Prostate gland (tissue), 2 donors: ENCODE results near the gene PINLYP. TPM values are rescaled to one million over a fixed set of nuclear protein-coding genes. Genes with fewer than 3 reads are reported as not detected.
A peak's percentile ranks its signal among the peaks of the same experiment; 100 is the strongest.

Experiments used
- DNase-seq: peaks from one replicate; pipeline ENCODE4 v3.0.0-alpha.2; 2019; ENCODE audit warnings: low spot score
- H3K27ac ChIP-seq, 2 donors: fragments of 200-600 bp; sonication (generic); 2 replicates each; pipeline ENCODE4 v1.5.1; 2017 to 2019
- H3K27me3 ChIP-seq: fragments of 200-600 bp; sonication (generic); replicated peaks from 2 replicates; pipeline ENCODE4 v1.5.1; 2019; ENCODE audit not compliant: insufficient read depth
- H3K36me3 ChIP-seq, 2 donors: fragments of 200-600 bp; sonication (generic); 1 replicate in 1 of 2; 2 replicates in 1 of 2; pipeline versions ENCODE4 v1.5.1 to v1.8.1; 2017 to 2019
- H3K4me1 ChIP-seq: fragments of 200-600 bp; sonication (generic); replicated peaks from 2 replicates; pipeline ENCODE4 v1.5.1; 2019
- H3K4me3 ChIP-seq, 2 donors: fragments of 200-600 bp; sonication (generic); 2 replicates each; pipeline ENCODE4 v1.5.1; 2017 to 2019
- H3K9me3 ChIP-seq: fragments of 200-600 bp; sonication (generic); 2 replicates; pipeline ENCODE4 v1.5.1; 2017
- POLR2A ChIP-seq: fragments of 450-650 bp; IDR thresholded peaks from one replicate; pipeline ENCODE4 v1.6.1; 2016; ENCODE audit warnings: antibody characterized with exemption, mild to moderate bottlenecking
- POLR2AphosphoS5 ChIP-seq: sonication (generic); formaldehyde crosslinking; IDR thresholded peaks from one replicate; pipeline ENCODE4 v1.6.1; 2017; ENCODE audit warnings: antibody characterized with exemption
- WGBS: methylation state at CpG from one replicate; pipeline ENCODE4 v1.1.5; 2018; 5-methylcytosine and 5-hydroxymethylcytosine counted together
- intact Hi-C: fragments of 100-400 bp; cut with DNase I; formaldehyde crosslinking; loops from one replicate; pipeline ENCODE4 v1.14.2; 2022
- total RNA-seq, 2 donors: library from RNA; depleted of rRNA; stranded (reverse); fragments of >200 nt; gene quantifications; one replicate each; pipeline ENCODE4 v1.1.0, GENCODE V29; 2016
- TF ChIP-seq, protein P1 (sequence below), 4 experiments: fragments of 200-600 bp in 2 of 4; fragments of 450-650 bp in 2 of 4; sonication (generic) in 2 of 4; IDR thresholded peaks; 1 replicate in 3 of 4; 2 replicates in 1 of 4; pipeline ENCODE4 v1.5.1; 2016 to 2019; ENCODE audit warnings: antibody characterized with exemption in 4 of 4, mild to moderate bottlenecking in 2 of 4, moderate library complexity in 2 of 4

PINLYP gene
- total RNA-seq, 2 donors from 2014 or later, result 4.8 to 7.8 TPM

GRCh38 chr19:43534305-43534815 is 41.2 kb upstream of the PINLYP start:
- Histone ChIP-seq H3K36me3 (no peaks in the 10 kb centered on the region), H3K4me1 (peaks cover 2% of the 10 kb centered on the region), H3K27ac (peak overlapping the region; percentile 88 to 93), H3K4me3 (peak overlapping the region in 1 of 2 donors; percentile 51), H3K27me3 (no peaks in the 10 kb centered on the region), H3K9me3 (no peaks in the 10 kb centered on the region)
- 8% methylated on average over 17 of the region's 17 CpGs for WGBS
- intact Hi-C loops, result loop anchor here (2.0 to 10.0 kb wide), 2 partner anchors 60 to 220 kb away; partner anchors contain the start of gene SMG9
- TF ChIP-seq POLR2AphosphoS5 (no peak), POLR2A (no peak)
- TF ChIP-seq, protein P1, sequence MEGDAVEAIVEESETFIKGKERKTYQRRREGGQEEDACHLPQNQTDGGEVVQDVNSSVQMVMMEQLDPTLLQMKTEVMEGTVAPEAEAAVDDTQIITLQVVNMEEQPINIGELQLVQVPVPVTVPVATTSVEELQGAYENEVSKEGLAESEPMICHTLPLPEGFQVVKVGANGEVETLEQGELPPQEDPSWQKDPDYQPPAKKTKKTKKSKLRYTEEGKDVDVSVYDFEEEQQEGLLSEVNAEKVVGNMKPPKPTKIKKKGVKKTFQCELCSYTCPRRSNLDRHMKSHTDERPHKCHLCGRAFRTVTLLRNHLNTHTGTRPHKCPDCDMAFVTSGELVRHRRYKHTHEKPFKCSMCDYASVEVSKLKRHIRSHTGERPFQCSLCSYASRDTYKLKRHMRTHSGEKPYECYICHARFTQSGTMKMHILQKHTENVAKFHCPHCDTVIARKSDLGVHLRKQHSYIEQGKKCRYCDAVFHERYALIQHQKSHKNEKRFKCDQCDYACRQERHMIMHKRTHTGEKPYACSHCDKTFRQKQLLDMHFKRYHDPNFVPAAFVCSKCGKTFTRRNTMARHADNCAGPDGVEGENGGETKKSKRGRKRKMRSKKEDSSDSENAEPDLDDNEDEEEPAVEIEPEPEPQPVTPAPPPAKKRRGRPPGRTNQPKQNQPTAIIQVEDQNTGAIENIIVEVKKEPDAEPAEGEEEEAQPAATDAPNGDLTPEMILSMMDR (IDR thresholded peaks at IDR 0.05), result no peak
- no peak for DNase-seq

GRCh38 chr19:43534816-43535761 is 40.5 kb upstream of the PINLYP start:
- Histone ChIP-seq H3K36me3 (no peaks in the 10 kb centered on the region), H3K27ac (peak overlapping the region; percentile 88 to 93), H3K4me1 (peaks cover 2% of the 10 kb centered on the region), H3K4me3 (no peak overlapping the region), H3K9me3 (no peaks in the 10 kb centered on the region), H3K27me3 (no peaks in the 10 kb centered on the region)
- DNase-seq, result peak; percentile 43
- intact Hi-C loops, result loop anchor here (2.0 to 10.0 kb wide), 4 partner anchors 42 to 220 kb away; partner anchors contain the start of genes PINLYP, SMG9 and XRCC1
- TF ChIP-seq POLR2A (no peak), POLR2AphosphoS5 (peak; percentile 16)
- TF ChIP-seq, protein P1 (IDR thresholded peaks at IDR 0.05), result peak in 3 of 4 experiments; percentile 49 to 67 (median 64)
- WGBS, result 63% methylated on average over 62 of the region's 62 CpGs

DNA sequence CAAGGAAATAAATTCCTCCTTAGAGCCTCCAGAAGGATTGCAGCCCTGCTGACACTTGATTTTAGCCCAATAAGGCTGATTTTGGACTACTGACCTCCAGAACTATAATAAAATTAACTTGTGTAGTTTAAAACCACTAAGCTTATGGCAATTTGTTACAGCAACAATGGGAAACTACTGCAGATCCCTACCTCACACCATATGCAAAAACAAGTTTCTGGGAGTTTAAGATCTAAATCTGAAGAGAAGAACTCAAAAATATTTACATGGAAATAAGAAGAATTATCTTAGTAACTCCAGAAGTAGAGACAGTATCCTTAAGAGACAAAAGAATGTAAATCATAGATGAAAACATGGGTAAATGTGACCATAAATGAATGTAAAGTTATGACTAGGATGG is 36.7 kb upstream of the PINLYP start:
- Histone ChIP-seq H3K4me3 (no peak overlapping the region), H3K4me1 (no peaks in the 10 kb centered on the region), H3K9me3 (no peaks in the 10 kb centered on the region), H3K36me3 (peaks cover 5% of the 10 kb centered on the region in 2 donors), H3K27me3 (no peaks in the 10 kb centered on the region), H3K27ac (no peak overlapping the region)
- intact Hi-C loops, result loop anchor here (5.0 to 10.0 kb wide), 3 partner anchors 38 to 216 kb away; partner anchors contain the start of genes PINLYP, SMG9 and XRCC1
- no peak for TF ChIP-seq POLR2A
- no peak for DNase-seq

GRCh38 chr19:43540381-43540780 is 35.2 kb upstream of the PINLYP start:
- no peak overlapping the region for H3K4me3 ChIP-seq
- no peaks in the 10 kb centered on the region for H3K27me3 ChIP-seq
- H3K36me3 ChIP-seq, result peaks cover 5 to 8% of the 10 kb centered on the region in 2 donors
- no peaks in the 10 kb centered on the region for H3K4me1 ChIP-seq
- no peaks in the 10 kb centered on the region for H3K9me3 ChIP-seq
- no peak overlapping the region for H3K27ac ChIP-seq
- intact Hi-C loops, result no loop called here
- no peak for TF ChIP-seq POLR2A
- TF ChIP-seq POLR2AphosphoS5, result no peak
- TF ChIP-seq, protein P1 (IDR thresholded peaks at IDR 0.05), result no peak
- no peak for DNase-seq
- 96% methylated on average over 3 of the region's 3 CpGs for WGBS

- Histone ChIP-seq H3K4me3 (no peak overlapping the region), H3K27ac (no peak overlapping the region), H3K27me3 (no peaks in the 10 kb centered on the region), H3K9me3 (no peaks in the 10 kb centered on the region), H3K4me1 (no peaks in the 10 kb centered on the region), H3K36me3 (peaks cover 5 to 8% of the 10 kb centered on the region in 2 donors)
- TF ChIP-seq POLR2AphosphoS5, result no peak
- TF ChIP-seq POLR2A, result no peak
- TF ChIP-seq, protein P1 (IDR thresholded peaks at IDR 0.05), result no peak
- intact Hi-C loops, result no loop called here
- DNase-seq, result no peak
- WGBS, result 96% methylated on average over 5 of the region's 5 CpGs
Measured at GRCh38 chr19:43541920-43542650, 33.5 kb upstream of the PINLYP start.
